Measurements from ENCODE around the gene PPOX.

DNA sequence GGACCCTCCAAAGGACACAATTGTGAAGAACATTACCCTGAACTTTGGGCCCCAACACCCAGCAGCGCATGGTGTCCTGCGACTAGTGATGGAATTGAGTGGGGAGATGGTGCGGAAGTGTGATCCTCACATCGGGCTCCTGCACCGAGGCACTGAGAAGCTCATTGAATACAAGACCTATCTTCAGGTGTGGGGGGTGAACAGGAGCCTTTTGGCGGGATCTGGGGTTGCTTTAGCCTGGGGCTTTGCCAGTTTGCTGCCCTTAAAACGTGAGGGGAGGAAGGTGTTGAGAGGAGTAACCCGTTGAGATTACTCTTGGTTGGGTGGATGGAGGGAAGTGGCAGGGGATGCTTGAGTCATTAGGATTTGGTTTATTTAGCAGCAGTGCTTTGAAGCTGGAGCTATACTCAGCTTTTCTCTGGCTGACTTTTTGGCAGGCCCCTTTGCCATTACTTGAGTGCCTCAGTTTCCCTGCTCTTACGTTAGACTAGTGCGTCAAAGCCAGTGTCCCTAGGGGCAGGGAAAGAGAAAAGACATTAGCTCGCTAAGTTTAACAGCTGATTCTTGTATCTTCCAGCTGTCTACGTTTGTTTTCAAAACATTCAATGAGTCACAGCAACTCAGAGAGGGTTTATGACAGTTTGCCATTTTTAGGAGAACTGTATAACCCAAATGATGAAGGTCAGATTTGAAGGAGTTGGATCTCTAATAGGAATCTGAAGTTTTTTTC is 40.4 kb downstream of the PPOX start:
- TF ChIP-seq, protein P1, sequence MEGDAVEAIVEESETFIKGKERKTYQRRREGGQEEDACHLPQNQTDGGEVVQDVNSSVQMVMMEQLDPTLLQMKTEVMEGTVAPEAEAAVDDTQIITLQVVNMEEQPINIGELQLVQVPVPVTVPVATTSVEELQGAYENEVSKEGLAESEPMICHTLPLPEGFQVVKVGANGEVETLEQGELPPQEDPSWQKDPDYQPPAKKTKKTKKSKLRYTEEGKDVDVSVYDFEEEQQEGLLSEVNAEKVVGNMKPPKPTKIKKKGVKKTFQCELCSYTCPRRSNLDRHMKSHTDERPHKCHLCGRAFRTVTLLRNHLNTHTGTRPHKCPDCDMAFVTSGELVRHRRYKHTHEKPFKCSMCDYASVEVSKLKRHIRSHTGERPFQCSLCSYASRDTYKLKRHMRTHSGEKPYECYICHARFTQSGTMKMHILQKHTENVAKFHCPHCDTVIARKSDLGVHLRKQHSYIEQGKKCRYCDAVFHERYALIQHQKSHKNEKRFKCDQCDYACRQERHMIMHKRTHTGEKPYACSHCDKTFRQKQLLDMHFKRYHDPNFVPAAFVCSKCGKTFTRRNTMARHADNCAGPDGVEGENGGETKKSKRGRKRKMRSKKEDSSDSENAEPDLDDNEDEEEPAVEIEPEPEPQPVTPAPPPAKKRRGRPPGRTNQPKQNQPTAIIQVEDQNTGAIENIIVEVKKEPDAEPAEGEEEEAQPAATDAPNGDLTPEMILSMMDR (IDR thresholded peaks at IDR 0.05): no peak
- no peak for TF ChIP-seq POLR2A (IDR thresholded peaks at IDR 0.05; ENCODE audit: low read depth)
